Measurements from ENCODE around the gene USP31.
"Not testable (repeated sequence)": the region's sequence is repeated elsewhere in the genome, so short reads cannot be mapped to it uniquely, and the experiment has no call there.

USP31 gene

GRCh38 chr16:23101012-23101550 is 48.2 kb downstream of the USP31 start:
- no peak for DNase-seq (ENCODE audit: low read depth in 2 of 2)

GRCh38 chr16:23096450-23096849 is 52.8 kb downstream of the USP31 start:
- DNase-seq (ENCODE audit: low read depth in 2 of 2): not testable (repeated sequence)

- DNase-seq (ENCODE audit: low read depth in 2 of 2): not testable (repeated sequence)
Observed at GRCh38 chr16:23094136-23094535, 55.1 kb downstream of the USP31 start.

GRCh38 chr16:23092801-23093117 is 56.5 kb downstream of the USP31 start:
- no peak for DNase-seq (ENCODE audit: low read depth in 2 of 2)

GRCh38 chr16:23092072-23092800 is 57.0 kb downstream of the USP31 start:
- DNase-seq (ENCODE audit: low read depth in 2 of 2): no peak

GRCh38 chr16:23089111-23089510 is 60.1 kb downstream of the USP31 start:
- DNase-seq (ENCODE audit: low read depth in 2 of 2): no peak

- no peak for DNase-seq (ENCODE audit: low read depth in 2 of 2)
Observed at GRCh38 chr16:23088018-23088417, 61.2 kb downstream of the USP31 start.

GRCh38 chr16:23085949-23086348 is 63.3 kb downstream of the USP31 start:
- DNase-seq (ENCODE audit: low read depth in 2 of 2): no peak

GRCh38 chr16:23082161-23082788 is 67.0 kb downstream of the USP31 start:
- no peak for DNase-seq (ENCODE audit: low read depth in 2 of 2)

GRCh38 chr16:23081675-23082119 is 67.6 kb downstream of the USP31 start:
- no peak for DNase-seq (ENCODE audit: low read depth in 2 of 2)

GRCh38 chr16:23080747-23081146 is 68.5 kb downstream of the USP31 start:
- no peak for DNase-seq (ENCODE audit: low read depth in 2 of 2)

GRCh38 chr16:23080329-23080728 is 68.9 kb downstream of the USP31 start:
- DNase-seq (ENCODE audit: low read depth in 2 of 2): no peak

GRCh38 chr16:23079675-23080301 is 69.5 kb downstream of the USP31 start:
- no peak for DNase-seq (ENCODE audit: low read depth in 2 of 2)

- no peak for DNase-seq (ENCODE audit: low read depth in 2 of 2)
Observed at GRCh38 chr16:23074423-23074822, 74.8 kb downstream of the USP31 start.

- DNase-seq (ENCODE audit: low read depth in 2 of 2): no peak
Observed at GRCh38 chr16:23072769-23073549, 76.3 kb downstream of the USP31 start.

GRCh38 chr16:23072084-23072599 is 77.1 kb downstream of the USP31 start:
- no peak for DNase-seq (ENCODE audit: low read depth in 2 of 2)

GRCh38 chr16:23071196-23072083 is 77.8 kb downstream of the USP31 start:
- DNase-seq (ENCODE audit: low read depth in 2 of 2): no peak

- no peak for DNase-seq (ENCODE audit: low read depth in 2 of 2)
Observed at GRCh38 chr16:23069844-23070243, 79.4 kb downstream of the USP31 start.

GRCh38 chr16:23068079-23068736 is 81.0 kb downstream of the USP31 start:
- DNase-seq (ENCODE audit: low read depth in 2 of 2): no peak

GRCh38 chr16:23066676-23067075 is 82.6 kb downstream of the USP31 start:
- DNase-seq (ENCODE audit: low read depth in 2 of 2): no peak

All from stimulated activated CD4-positive, alpha-beta T cell treated with anti-CD3 and anti-CD28 coated beads, Interleukin-15, amount 100 ng/mL, for 48 hours (primary cell).